Stimulated activated CD4-positive, alpha-beta T cell treated with anti-CD3 and anti-CD28 coated beads, Interleukin-12 subunit alpha, Interleukin-12 subunit beta, amount 100 ng/mL, for 4 hours (primary cell): ENCODE data around the gene VAMP8.
"Not testable (repeated sequence)": the region's sequence is repeated elsewhere in the genome, so short reads cannot be mapped to it uniquely, and the experiment has no call there.

Source experiments
- DNase-seq: peaks from one replicate; pipeline ENCODE4 v3.0.0-alpha.2; 2020

VAMP8 gene

GRCh38 chr2:85577386-85578242 is at the start of gene VAMP8:
Gene VAMP8 (plus strand): TSS chr2:85577586. CDS start chr2:85577647, 61 bp downstream.
- DNase-seq = peak; percentile 57

GRCh38 chr2:85527787-85528186 is 49.6 kb upstream of the VAMP8 start:
- no peak for DNase-seq

GRCh38 chr2:85528355-85528754 is 49.0 kb upstream of the VAMP8 start:
- no peak for DNase-seq

- no peak for DNase-seq
Observed at GRCh38 chr2:85529809-85530208, 47.6 kb upstream of the VAMP8 start.

- no peak for DNase-seq
Observed at GRCh38 chr2:85531589-85531988, 45.8 kb upstream of the VAMP8 start.

- no peak for DNase-seq
Observed at GRCh38 chr2:85534099-85534498, 43.3 kb upstream of the VAMP8 start.

GRCh38 chr2:85534881-85535280 is 42.5 kb upstream of the VAMP8 start:
- DNase-seq = no peak

- DNase-seq = no peak
Observed at GRCh38 chr2:85536479-85536878, 40.9 kb upstream of the VAMP8 start.

- DNase-seq = peak; percentile 38
Observed at GRCh38 chr2:85537600-85538506, 39.5 kb upstream of the VAMP8 start.

GRCh38 chr2:85538507-85539360 is 38.7 kb upstream of the VAMP8 start, which contains the start of gene MAT2A:
Gene MAT2A (plus strand): TSS chr2:85539168. CDS start chr2:85539288, 120 bp downstream.
- peak; percentile 89 for DNase-seq

- DNase-seq = peak; percentile 76
Observed at GRCh38 chr2:85539361-85540132, 37.8 kb upstream of the VAMP8 start.

GRCh38 chr2:85540133-85540648 is 37.2 kb upstream of the VAMP8 start:
- no peak for DNase-seq

- DNase-seq = no peak
Observed at GRCh38 chr2:85541262-85541661, 36.1 kb upstream of the VAMP8 start.

- DNase-seq = no peak
Observed at GRCh38 chr2:85541753-85542457, 35.5 kb upstream of the VAMP8 start.

GRCh38 chr2:85542777-85543176 is 34.6 kb upstream of the VAMP8 start:
- no peak for DNase-seq

- DNase-seq = not testable (repeated sequence)
Observed at GRCh38 chr2:85544254-85544691, 33.1 kb upstream of the VAMP8 start.

GRCh38 chr2:85544915-85545779 is 32.2 kb upstream of the VAMP8 start:
- not testable (repeated sequence) for DNase-seq

- DNase-seq = no peak
Observed at GRCh38 chr2:85545780-85546240, 31.6 kb upstream of the VAMP8 start.

GRCh38 chr2:85547089-85547858 is 30.1 kb upstream of the VAMP8 start:
- no peak for DNase-seq
